Transverse colon (tissue), 3 donors: ENCODE measurements around the gene RIPOR3.

Experiments used
- CTCF ChIP-seq, 5 experiments: fragments of 200-600 bp in 3 of 5; fragments of 450-650 bp in 2 of 5; sonication (generic) in 3 of 5; IDR thresholded peaks; 1 replicate in 2 of 5; 2 replicates in 3 of 5; pipeline ENCODE4 v1.5.1; 2016 to 2017; ENCODE audit warnings: antibody characterized with exemption in 5 of 5, inconsistent platforms in 3 of 5, mild to moderate bottlenecking in 2 of 5, moderate library complexity in 1 of 5
- POLR2A ChIP-seq: fragments of 450-650 bp; IDR thresholded peaks from one replicate; pipeline ENCODE4 v1.6.1; 2016; ENCODE audit warnings: antibody characterized with exemption, mild to moderate bottlenecking, moderate library complexity

GRCh38 chr20:50649590-50649989 is 41.8 kb downstream of the RIPOR3 start:
- TF ChIP-seq CTCF (IDR thresholded peaks at IDR 0.05) (no peak), POLR2A (no peak)
